HG02642 (cell line): ENCODE results near the gene CD5L.

Source experiments
- ATAC-seq: cut with Tn5 transposase; IDR thresholded peaks from one replicate; pipeline ENCODE4 v1.9.1; 2021; ENCODE audit warnings: mild to moderate bottlenecking; ENCODE audit not compliant: unreplicated experiment, poor library complexity

The CD5L gene

GRCh38 chr1:157819215-157819614 lies 22.4 kb downstream of the CD5L start:
- ATAC-seq, result no peak

- ATAC-seq, result no peak
Measured at GRCh38 chr1:157813269-157813668, 28.3 kb downstream of the CD5L start.

GRCh38 chr1:157806431-157807149 lies 35.0 kb downstream of the CD5L start:
- peak; percentile 94 for ATAC-seq

- ATAC-seq, result no peak
Measured at GRCh38 chr1:157803851-157804250, 37.8 kb downstream of the CD5L start.

- no peak for ATAC-seq
Measured at GRCh38 chr1:157799996-157800395, 41.6 kb downstream of the CD5L start.

GRCh38 chr1:157798211-157798610 lies 43.4 kb downstream of the CD5L start:
- no peak for ATAC-seq

- ATAC-seq, result no peak
Measured at GRCh38 chr1:157785248-157785647, 56.4 kb downstream of the CD5L start.

- no peak for ATAC-seq
Measured at GRCh38 chr1:157784801-157785200, 56.8 kb downstream of the CD5L start.

- no peak for ATAC-seq
Measured at GRCh38 chr1:157782931-157783330, 58.7 kb downstream of the CD5L start.

- ATAC-seq, result peak; percentile 70
Measured at GRCh38 chr1:157781048-157781447, 60.6 kb downstream of the CD5L start.
